ENCODE results near the gene KCNE3. TPM values are rescaled to one million over a fixed set of nuclear protein-coding genes. Genes with fewer than 3 reads are reported as not detected.
"Not testable (repeated sequence)": the region's sequence is repeated elsewhere in the genome, so short reads cannot be mapped to it uniquely, and the experiment has no call there.

Gene KCNE3
- total RNA-seq, 1 donor: 12.9 TPM

DNA sequence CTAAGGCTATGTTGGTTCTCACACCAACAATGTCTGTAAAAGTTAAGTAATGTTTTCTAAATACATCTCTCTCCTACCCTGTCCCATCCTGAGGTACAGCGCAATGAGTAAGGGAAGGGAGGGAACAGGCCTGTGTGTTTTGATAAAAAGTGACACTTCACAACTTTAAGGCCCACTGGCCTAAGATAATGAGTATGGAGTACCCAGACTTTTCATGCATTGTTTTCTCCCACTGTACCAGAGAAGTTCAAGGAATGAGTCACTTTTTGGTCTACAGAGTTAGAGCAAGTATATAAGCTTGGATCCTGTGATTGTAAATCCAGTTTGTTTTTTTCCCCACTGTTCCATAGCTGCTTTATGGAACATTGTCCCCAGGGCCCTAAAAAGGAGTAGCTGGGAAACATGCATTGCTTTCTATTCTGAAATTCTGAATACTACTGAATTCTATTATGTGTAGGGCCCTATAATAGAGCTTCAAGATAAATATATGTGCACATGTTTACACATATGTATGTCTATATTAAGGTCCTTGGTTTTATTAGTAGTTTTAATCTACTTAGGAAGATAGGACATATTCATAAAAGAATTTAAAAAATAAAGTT, 29.8 kb downstream of the KCNE3 start:
- no peak overlapping the region for H3K4me3 ChIP-seq (ENCODE audit: low read length)
- H3K4me1 ChIP-seq (ENCODE audit: insufficient read depth, low read length): no peaks in the 10 kb centered on the region
- H3K27me3 ChIP-seq (ENCODE audit: insufficient read depth, low read length): no peaks in the 10 kb centered on the region
- H3K9me3 ChIP-seq (ENCODE audit: low read depth, low read length): peaks cover 5% of the 10 kb centered on the region

GRCh38 chr11:74434528-74434927, 32.8 kb downstream of the KCNE3 start:
- Histone ChIP-seq H3K4me1 (ENCODE audit: insufficient read depth, low read length) (no peaks in the 10 kb centered on the region), H3K27me3 (ENCODE audit: insufficient read depth, low read length) (no peaks in the 10 kb centered on the region), H3K4me3 (ENCODE audit: low read length) (no peak overlapping the region), H3K9me3 (ENCODE audit: low read depth, low read length) (no peaks in the 10 kb centered on the region)

- no peaks in the 10 kb centered on the region for H3K9me3 ChIP-seq (ENCODE audit: low read depth, low read length)
- H3K4me3 ChIP-seq (ENCODE audit: low read length): no peak overlapping the region
- H3K27me3 ChIP-seq (ENCODE audit: insufficient read depth, low read length): no peaks in the 10 kb centered on the region
- H3K4me1 ChIP-seq (ENCODE audit: insufficient read depth, low read length): no peaks in the 10 kb centered on the region
Observed at GRCh38 chr11:74429205-74429604, 38.1 kb downstream of the KCNE3 start.

GRCh38 chr11:74427384-74427886, 39.9 kb downstream of the KCNE3 start:
- H3K27me3 ChIP-seq (ENCODE audit: insufficient read depth, low read length): no peaks in the 10 kb centered on the region
- H3K4me3 ChIP-seq (ENCODE audit: low read length): no peak overlapping the region
- no peaks in the 10 kb centered on the region for H3K4me1 ChIP-seq (ENCODE audit: insufficient read depth, low read length)
- H3K9me3 ChIP-seq (ENCODE audit: low read depth, low read length): no peaks in the 10 kb centered on the region

DNA sequence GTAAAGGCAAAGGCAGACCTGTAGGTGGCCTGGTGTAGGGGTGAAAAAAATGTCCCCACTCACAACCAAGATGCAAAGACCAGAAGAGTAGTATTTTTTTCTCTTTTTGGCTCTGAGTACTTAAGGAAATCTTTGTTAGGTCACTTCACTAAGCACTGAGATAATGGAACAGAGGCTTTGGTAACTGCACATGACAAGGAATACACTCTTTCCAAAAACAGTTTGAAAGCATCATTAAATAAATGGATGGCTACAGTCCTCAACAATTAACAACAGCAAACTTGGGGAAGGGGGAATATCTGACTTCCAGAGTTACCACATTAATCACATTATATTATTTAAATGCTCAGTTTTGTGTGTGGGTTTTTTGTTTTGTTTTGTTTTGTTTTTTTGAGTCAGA, 42.2 kb downstream of the KCNE3 start:
- Histone ChIP-seq H3K27me3 (ENCODE audit: insufficient read depth, low read length) (no peaks in the 10 kb centered on the region), H3K4me1 (ENCODE audit: insufficient read depth, low read length) (no peaks in the 10 kb centered on the region), H3K4me3 (ENCODE audit: low read length) (no peak overlapping the region), H3K9me3 (ENCODE audit: low read depth, low read length) (no peaks in the 10 kb centered on the region)

GRCh38 chr11:74418509-74418895, 48.8 kb downstream of the KCNE3 start:
- H3K27me3 ChIP-seq (ENCODE audit: insufficient read depth, low read length): no peaks in the 10 kb centered on the region
- H3K4me3 ChIP-seq (ENCODE audit: low read length): no peak overlapping the region
- H3K4me1 ChIP-seq (ENCODE audit: insufficient read depth, low read length): peaks cover 3% of the 10 kb centered on the region
- H3K9me3 ChIP-seq (ENCODE audit: low read depth, low read length): no peaks in the 10 kb centered on the region

DNA sequence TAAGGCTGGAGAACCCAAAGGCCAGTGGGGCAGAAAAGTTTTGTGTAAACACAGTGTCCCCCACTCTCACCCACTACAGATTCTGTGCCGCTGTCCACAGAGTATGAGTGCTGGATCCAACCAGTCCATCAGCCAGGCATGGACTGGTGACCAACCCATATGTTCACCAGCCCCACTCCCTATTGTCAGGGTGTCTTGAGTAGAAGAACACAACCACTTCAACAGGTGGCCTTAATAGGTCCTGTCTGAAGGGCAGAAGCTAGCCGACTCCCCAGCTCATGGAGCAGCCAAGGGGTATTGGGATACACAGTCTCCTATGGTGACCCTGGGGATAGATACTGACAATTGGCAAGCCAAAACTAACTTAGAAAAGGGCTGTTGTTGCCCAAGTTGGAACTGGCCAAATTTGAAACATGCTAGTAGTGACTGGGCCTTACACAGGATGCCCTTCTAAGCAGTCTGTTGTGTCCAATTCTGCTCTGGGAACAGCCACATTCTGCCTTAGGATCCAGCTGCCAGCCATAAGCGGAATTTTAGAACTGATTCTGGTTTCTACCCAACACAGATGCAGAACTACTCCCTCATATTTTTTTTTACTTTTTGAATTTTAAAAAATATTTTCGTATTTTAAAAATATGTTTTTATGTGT, 49.4 kb downstream of the KCNE3 start:
- H3K4me3 ChIP-seq (ENCODE audit: low read length): no peak overlapping the region
- H3K9me3 ChIP-seq (ENCODE audit: low read depth, low read length): no peaks in the 10 kb centered on the region
- no peaks in the 10 kb centered on the region for H3K27me3 ChIP-seq (ENCODE audit: insufficient read depth, low read length)
- H3K4me1 ChIP-seq (ENCODE audit: insufficient read depth, low read length): peaks cover 3% of the 10 kb centered on the region

DNA sequence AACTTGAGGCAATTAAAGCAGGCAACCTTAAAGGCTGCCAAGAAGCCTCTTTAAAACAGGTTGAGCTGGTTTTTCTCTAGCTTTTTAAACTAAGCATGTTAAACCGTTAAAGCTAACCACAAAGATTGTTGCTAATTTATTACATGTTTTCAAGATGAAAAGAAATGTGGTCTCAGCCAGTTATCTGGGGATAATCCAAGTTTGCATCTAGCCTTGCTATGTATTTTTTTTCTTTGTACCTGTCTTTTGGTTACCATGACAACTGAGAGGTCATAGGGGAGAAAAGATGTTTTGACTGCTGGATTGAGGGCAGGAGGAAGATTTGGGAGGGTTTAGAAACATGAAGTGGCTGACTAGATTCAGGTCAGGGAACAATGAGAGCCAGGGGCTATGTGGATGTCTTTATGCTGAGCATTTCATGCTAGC, 50.0 kb downstream of the KCNE3 start:
- no peak overlapping the region for H3K4me3 ChIP-seq (ENCODE audit: low read length)
- H3K4me1 ChIP-seq (ENCODE audit: insufficient read depth, low read length): peaks cover 3% of the 10 kb centered on the region
- no peaks in the 10 kb centered on the region for H3K27me3 ChIP-seq (ENCODE audit: insufficient read depth, low read length)
- no peaks in the 10 kb centered on the region for H3K9me3 ChIP-seq (ENCODE audit: low read depth, low read length)

DNA sequence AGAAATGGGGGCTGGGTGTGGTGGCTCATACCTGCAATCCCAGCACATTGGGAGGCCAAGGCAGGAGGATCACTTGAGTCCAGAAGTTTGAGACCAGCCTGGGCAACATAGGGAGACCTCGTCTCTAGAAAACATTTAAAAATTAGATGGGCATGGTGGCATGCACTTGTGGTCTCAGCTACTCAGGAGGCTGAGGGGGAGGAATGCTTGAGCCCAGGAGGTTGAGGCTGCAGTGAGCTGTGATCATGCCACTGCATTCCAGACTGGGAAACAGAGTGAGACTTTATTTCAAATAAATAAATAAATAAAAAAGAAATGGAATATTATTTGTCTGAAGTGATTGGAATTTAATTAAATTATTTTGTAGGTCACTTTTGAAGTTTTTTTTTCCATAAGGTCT, 50.4 kb downstream of the KCNE3 start:
- not testable (repeated sequence) for H3K27me3 ChIP-seq (ENCODE audit: insufficient read depth, low read length); H3K9me3 ChIP-seq (ENCODE audit: low read depth, low read length); H3K4me1 ChIP-seq (ENCODE audit: insufficient read depth, low read length); H3K4me3 ChIP-seq (ENCODE audit: low read length)

DNA sequence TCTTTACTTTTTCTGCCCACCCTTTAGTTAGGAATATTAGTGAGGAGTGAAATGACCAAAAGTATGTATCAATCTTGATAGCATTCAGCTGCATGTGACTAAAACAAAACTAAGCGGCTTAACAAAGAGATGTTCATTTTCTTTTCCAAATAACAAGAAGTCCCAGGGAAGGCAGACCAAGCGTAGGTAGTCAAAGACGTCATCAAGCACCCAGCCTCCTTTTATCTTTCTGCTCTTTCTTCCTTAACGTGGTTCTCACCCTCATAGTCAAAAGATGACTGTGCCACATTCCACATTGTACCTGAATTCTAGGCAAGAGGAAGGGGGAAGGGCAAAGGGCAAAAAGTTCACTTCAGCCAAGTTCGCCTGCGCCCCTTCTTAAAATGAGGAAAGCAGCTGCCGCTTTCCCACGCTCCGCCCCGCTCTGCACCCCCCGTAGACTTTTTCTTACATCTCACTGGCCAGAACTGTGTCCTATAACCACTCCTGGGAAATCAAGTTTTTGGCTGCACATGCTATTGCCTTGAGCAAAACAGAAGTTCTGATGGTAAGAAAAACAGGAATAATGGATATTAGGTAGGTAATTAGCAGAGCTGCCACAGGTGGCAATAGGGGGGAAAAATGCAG, 54.5 kb downstream of the KCNE3 start:
- Histone ChIP-seq H3K27me3 (ENCODE audit: insufficient read depth, low read length) (no peaks in the 10 kb centered on the region), H3K4me1 (ENCODE audit: insufficient read depth, low read length) (peaks cover 2% of the 10 kb centered on the region), H3K4me3 (ENCODE audit: low read length) (no peak overlapping the region), H3K9me3 (ENCODE audit: low read depth, low read length) (no peaks in the 10 kb centered on the region)

DNA sequence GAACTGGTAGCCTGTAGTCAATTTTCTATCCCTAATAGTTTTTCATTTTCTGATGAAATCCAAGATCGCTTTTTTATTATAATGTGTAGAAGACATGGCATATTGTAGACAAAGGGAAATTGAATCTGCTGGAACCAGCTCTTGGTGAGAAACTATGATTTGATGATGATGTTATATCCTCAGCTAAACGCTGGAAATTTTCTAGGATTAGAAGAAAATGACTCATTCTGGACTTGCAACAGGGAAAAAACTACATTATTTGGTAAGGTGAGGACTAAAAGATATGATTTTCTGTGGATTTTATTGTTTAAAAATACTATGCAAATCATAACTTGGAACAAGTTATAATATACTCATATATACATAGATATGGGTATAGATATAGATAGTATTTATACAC, 55.0 kb downstream of the KCNE3 start:
- Histone ChIP-seq H3K4me3 (ENCODE audit: low read length) (no peak overlapping the region), H3K4me1 (ENCODE audit: insufficient read depth, low read length) (no peaks in the 10 kb centered on the region), H3K9me3 (ENCODE audit: low read depth, low read length) (no peaks in the 10 kb centered on the region), H3K27me3 (ENCODE audit: insufficient read depth, low read length) (no peaks in the 10 kb centered on the region)

GRCh38 chr11:74409633-74410032, 57.7 kb downstream of the KCNE3 start:
- H3K4me1 ChIP-seq (ENCODE audit: insufficient read depth, low read length): no peaks in the 10 kb centered on the region
- no peaks in the 10 kb centered on the region for H3K9me3 ChIP-seq (ENCODE audit: low read depth, low read length)
- H3K27me3 ChIP-seq (ENCODE audit: insufficient read depth, low read length): no peaks in the 10 kb centered on the region
- H3K4me3 ChIP-seq (ENCODE audit: low read length): no peak overlapping the region

Other genes starting within 250 kb of the KCNE3 start
- gene P4HA3, start 155.9 kb downstream of the KCNE3 start, total RNA-seq: 0.10 TPM
- 3.5 TPM for gene PGM2L1, start 69.1 kb downstream of the KCNE3 start, total RNA-seq
- gene LIPT2, start 26.2 kb upstream of the KCNE3 start, total RNA-seq: 10.5 TPM
- gene POLD3, start 125.0 kb upstream of the KCNE3 start, total RNA-seq: 5.7 TPM